ENCODE data around the gene ITGAL. TPM values are rescaled to one million over a fixed set of nuclear protein-coding genes. Genes with fewer than 3 reads are reported as not detected.

ITGAL gene
- total and polyA plus RNA-seq, 2 of the 13 experiments (the other 11 are each of a cell fraction or from before 2014, with no cell fraction given): 0.86 to 1.2 TPM

DNA sequence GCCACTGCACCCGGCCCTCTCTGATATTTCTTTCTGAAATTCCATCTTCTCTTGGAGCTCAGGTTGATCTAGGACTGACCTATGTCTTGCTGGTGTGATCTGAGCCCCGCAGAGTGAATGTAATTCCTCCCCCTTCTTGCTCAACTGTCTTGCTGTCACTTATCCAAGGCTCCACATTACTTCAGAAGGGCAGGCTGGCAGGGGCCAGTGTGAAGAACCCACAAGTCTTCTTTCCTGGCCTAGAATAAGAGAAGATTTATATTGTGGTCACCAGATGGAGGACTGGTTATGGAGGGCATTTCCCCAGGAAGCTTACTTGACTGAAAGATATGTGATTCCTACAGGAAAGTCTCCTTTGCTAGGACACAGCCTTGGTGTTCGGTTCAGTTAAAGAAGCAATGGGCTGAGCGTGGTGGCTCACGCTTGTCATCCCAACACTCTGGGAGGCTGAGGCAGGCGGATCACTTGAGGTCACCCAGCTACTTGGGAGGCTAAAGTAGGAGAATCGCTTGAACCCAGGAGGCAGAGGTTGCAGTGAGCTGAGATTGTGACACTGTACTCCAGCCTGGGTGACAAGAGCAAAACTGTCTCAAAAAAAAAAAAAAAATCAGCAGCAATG is 13.4 kb downstream of the ITGAL start:
- in situ Hi-C loops (cut with HindIII; ENCODE audit: extremely low pct_ligation_motif_present, low pct_unique_long_range_greater_than_20kb) (no loop called here), intact Hi-C loops (cut with micrococcal nuclease; ENCODE audit: unreplicated experiment) (no loop called here)
- Histone ChIP-seq H3K27ac (ENCODE audit: extremely low read length, insufficient read depth, low read length) (no peak overlapping the region), H3K4me1 (ENCODE audit: insufficient read depth, low read length) (peaks cover 42% of the 10 kb centered on the region), H3K4me3 (replicated peaks in 1 of 3; ENCODE audit: insufficient read depth in 1 of 3, low read depth in 2 of 3, low read length in 3 of 3) (no peak overlapping the region), H3K9me3 (ENCODE audit: low read length) (no peaks in the 10 kb centered on the region), H3K36me3 (replicated peaks in 1 of 2; ENCODE audit: control insufficient read depth in 1 of 2, insufficient read depth in 2 of 2, low read length in 2 of 2) (no peaks in the 10 kb centered on the region), H2AFZ (ENCODE audit: low read length) (peak overlapping the region; percentile 15), H3K4me2 (ENCODE audit: low read depth, low read length) (no peak overlapping the region; the same call in 1 of the 2 replicates), H3K9ac (ENCODE audit: insufficient read depth, low read depth, low read length) (no peak overlapping the region), H4K20me1 (ENCODE audit: insufficient read depth, low read length) (no peaks in the 10 kb centered on the region), H3K79me2 (ENCODE audit: insufficient read depth, low read length) (no peaks in the 10 kb centered on the region), H3K27me3 (ENCODE audit: control insufficient read depth in 1 of 2, insufficient read depth in 2 of 2, low read length in 2 of 2) (0 out of 5 replicates have a peak, but pooled peaks cover 0 to 4% of the 10 kb centered on the region in 2 experiments)
- ChIA-PET CTCF (ENCODE audit: low intra/inter-chr PET ratio, low total read pairs) (no interaction called here), POLR2A (no interaction called here)
- DNase-seq (ENCODE audit: low spot score): no peak
- 47% methylated on average over 7 of the region's 7 CpGs for WGBS (ENCODE audit: low lambda C conversion rate)
- FAIRE-seq: no peak
- no TSS peak for BruUV-seq (replicated peaks)
- TF ChIP-seq SATB2 (CRISPR knock-in tag; IDR thresholded peaks at IDR 0.05) (no peak), ZSCAN31 (CRISPR knock-in tag; IDR thresholded peaks at IDR 0.05; ENCODE audit: low read depth) (0 out of 2 replicates have a peak, but pooled peaks have one; percentile 37)
- ATAC-seq: no peak

GRCh38 chr16:30488764-30489605 is 16.4 kb downstream of the ITGAL start:
- ATAC-seq: peak; percentile 86
- H2AFZ ChIP-seq (ENCODE audit: low read length): no peak overlapping the region
- peak overlapping the region; percentile 50 for H3K27ac ChIP-seq (ENCODE audit: extremely low read length, insufficient read depth, low read length)
- H3K4me3 ChIP-seq (replicated peaks in 1 of 3; ENCODE audit: insufficient read depth in 1 of 3, low read depth in 2 of 3, low read length in 3 of 3): peak overlapping the region; percentile 16 to 35 (median 17); a peak in 3 of 6 replicates
- in situ Hi-C loops (cut with HindIII; ENCODE audit: extremely low pct_ligation_motif_present, low pct_unique_long_range_greater_than_20kb) (no loop called here), intact Hi-C loops (cut with micrococcal nuclease; ENCODE audit: unreplicated experiment) (loop anchor here (2.0 kb wide), 1 partner anchor 38 kb away; the partner anchor contains the start of gene ZNF768)
- CTCF ChIA-PET (ENCODE audit: low intra/inter-chr PET ratio, low total read pairs): no interaction called here
- WGBS (ENCODE audit: low lambda C conversion rate): 15% methylated on average over 11 of the region's 11 CpGs
- no peaks in the 10 kb centered on the region for H4K20me1 ChIP-seq (ENCODE audit: insufficient read depth, low read length)
- H3K4me1 ChIP-seq (ENCODE audit: insufficient read depth, low read length): peaks cover 52% of the 10 kb centered on the region
- H3K9me3 ChIP-seq (ENCODE audit: low read length): no peaks in the 10 kb centered on the region
- no peaks in the 10 kb centered on the region for H3K36me3 ChIP-seq (replicated peaks in 1 of 2; ENCODE audit: control insufficient read depth in 1 of 2, insufficient read depth in 2 of 2, low read length in 2 of 2)
- no TSS peak for BruUV-seq (replicated peaks)
- peak; percentile 78 for DNase-seq (ENCODE audit: low spot score)
- peak overlapping the region; percentile 71 for H3K4me2 ChIP-seq (ENCODE audit: low read depth, low read length)
- H3K79me2 ChIP-seq (ENCODE audit: insufficient read depth, low read length): no peaks in the 10 kb centered on the region
- H3K9ac ChIP-seq (ENCODE audit: insufficient read depth, low read depth, low read length): no peak overlapping the region
- POLR2A ChIA-PET: interaction anchor here (0.7 to 2.2 kb wide), 6 partner anchors 12 to 145 kb away, joined by 3 to 8 read pairs (median 4); partner anchors contain the start of gene DCTPP1
- H3K27me3 ChIP-seq (ENCODE audit: control insufficient read depth in 1 of 2, insufficient read depth in 2 of 2, low read length in 2 of 2): no peaks in the 10 kb centered on the region
- peak; percentile 88 for FAIRE-seq
- no peak for TF ChIP-seq FOXO4 (CRISPR knock-in tag; conservative IDR thresholded peaks at IDR 0.05)
- TF ChIP-seq KLF15 (CRISPR knock-in tag; IDR thresholded peaks at IDR 0.05; ENCODE audit: borderline replicate concordance): no peak
- TF ChIP-seq ZSCAN21 (CRISPR knock-in tag; IDR thresholded peaks at IDR 0.05; ENCODE audit: borderline replicate concordance): no peak
- TF ChIP-seq NKX3-1 (CRISPR knock-in tag; IDR thresholded peaks at IDR 0.05): no peak
- no peak for TF ChIP-seq NFYC (CRISPR knock-in tag; IDR thresholded peaks at IDR 0.05)
- no peak for TF ChIP-seq HHEX (CRISPR knock-in tag; IDR thresholded peaks at IDR 0.05)
- TF ChIP-seq, protein P1, sequence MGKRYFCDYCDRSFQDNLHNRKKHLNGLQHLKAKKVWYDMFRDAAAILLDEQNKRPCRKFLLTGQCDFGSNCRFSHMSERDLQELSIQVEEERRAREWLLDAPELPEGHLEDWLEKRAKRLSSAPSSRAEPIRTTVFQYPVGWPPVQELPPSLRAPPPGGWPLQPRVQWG (CRISPR knock-in tag; IDR thresholded peaks at IDR 0.05; ENCODE audit: borderline replicate concordance, low read depth): no peak
- no peak for TF ChIP-seq GMEB2 (CRISPR knock-in tag; IDR thresholded peaks at IDR 0.05; ENCODE audit: low read depth)
- TF ChIP-seq SMARCE1 (IDR thresholded peaks at IDR 0.05; ENCODE audit: borderline replicate concordance): no peak
- no peak for TF ChIP-seq ZC3H13 (CRISPR knock-in tag; IDR thresholded peaks at IDR 0.05)
